Mesendoderm (in vitro differentiated cells): ENCODE data around the gene TPH2.

Experiments used
- DNase-seq: peaks from one replicate; pipeline ENCODE4 v3.0.0; 2013
- H2AK5ac ChIP-seq: 2 replicates; pipeline ENCODE4 v1.6.1; 2013; ENCODE audit warnings: low read length, inconsistent platforms
- H2BK120ac ChIP-seq: 2 replicates; pipeline ENCODE4 v1.6.1; 2013; ENCODE audit warnings: low read depth, mild to moderate bottlenecking, low read length, moderate library complexity, mixed read lengths
- H2BK15ac ChIP-seq: replicated peaks from 2 replicates; pipeline ENCODE4 v1.6.1; 2013; ENCODE audit warnings: low read depth, mild to moderate bottlenecking, moderate library complexity
- H2BK5ac ChIP-seq: 2 replicates; pipeline ENCODE4 v1.6.1; 2013; ENCODE audit warnings: low read length, inconsistent platforms
- H3K18ac ChIP-seq: 2 replicates; pipeline ENCODE4 v1.6.1; 2013; ENCODE audit warnings: mild to moderate bottlenecking, low read length, mixed read lengths
- H3K23ac ChIP-seq: one replicate; pipeline ENCODE4 v1.6.1; 2013; ENCODE audit warnings: low read length
- H3K27ac ChIP-seq: 2 replicates; pipeline ENCODE4 v1.5.1; 2013; ENCODE audit warnings: low read depth, mild to moderate bottlenecking, inconsistent platforms, low read length, moderate library complexity
- H3K27me3 ChIP-seq: 2 replicates; pipeline ENCODE4 v1.6.1; 2013; ENCODE audit warnings: low read length, control low read depth, mild to moderate bottlenecking, inconsistent platforms; ENCODE audit not compliant: insufficient read depth, poor library complexity
- H3K36me3 ChIP-seq: 2 replicates; pipeline ENCODE4 v1.6.1; 2013; ENCODE audit warnings: low read length, inconsistent platforms; ENCODE audit not compliant: control insufficient read depth, insufficient read depth
- H3K4ac ChIP-seq: one replicate; pipeline ENCODE4 v1.6.1; 2013; ENCODE audit warnings: low read depth, mild to moderate bottlenecking, low read length, moderate library complexity
- H3K4me1 ChIP-seq: 2 replicates; pipeline ENCODE4 v1.6.1; 2013; ENCODE audit warnings: low read depth, low read length, inconsistent platforms; ENCODE audit not compliant: control insufficient read depth
- H3K4me2 ChIP-seq: 2 replicates; pipeline ENCODE4 v1.6.1; 2013; ENCODE audit warnings: low read length
- H3K4me3 ChIP-seq: 2 replicates; pipeline ENCODE4 v1.5.1; 2013; ENCODE audit warnings: mild to moderate bottlenecking, low read length
- H3K56ac ChIP-seq: one replicate; pipeline ENCODE4 v1.6.1; 2013; ENCODE audit warnings: low read length
- H3K79me1 ChIP-seq: 2 replicates; pipeline ENCODE4 v1.6.1; 2013; ENCODE audit warnings: low read length, inconsistent platforms
- H3K79me2 ChIP-seq: 2 replicates; pipeline ENCODE4 v1.6.1; 2013; ENCODE audit warnings: mild to moderate bottlenecking, low read length; ENCODE audit not compliant: control insufficient read depth, insufficient read depth
- H3K9ac ChIP-seq: 2 replicates; pipeline ENCODE4 v1.6.1; 2013; ENCODE audit warnings: low read length, inconsistent platforms
- H4K5ac ChIP-seq: one replicate; pipeline ENCODE4 v1.6.1; 2013; ENCODE audit warnings: low read length
- H4K8ac ChIP-seq: one replicate; pipeline ENCODE4 v1.6.1; 2013; ENCODE audit warnings: low read depth, mild to moderate bottlenecking, control low read depth, low read length, moderate library complexity
- WGBS: extraction: QIAGEN DNeasy Blood & Tissue Kit; methylation state at CpG from one replicate; pipeline ENCODE4 v1.1.7; 2013; ENCODE audit warnings: low lambda C conversion rate, missing lambda C conversion rate; ENCODE audit not compliant: insufficient coverage; ENCODE audit errors: extremely low coverage; 5-methylcytosine and 5-hydroxymethylcytosine counted together

Gene TPH2

DNA sequence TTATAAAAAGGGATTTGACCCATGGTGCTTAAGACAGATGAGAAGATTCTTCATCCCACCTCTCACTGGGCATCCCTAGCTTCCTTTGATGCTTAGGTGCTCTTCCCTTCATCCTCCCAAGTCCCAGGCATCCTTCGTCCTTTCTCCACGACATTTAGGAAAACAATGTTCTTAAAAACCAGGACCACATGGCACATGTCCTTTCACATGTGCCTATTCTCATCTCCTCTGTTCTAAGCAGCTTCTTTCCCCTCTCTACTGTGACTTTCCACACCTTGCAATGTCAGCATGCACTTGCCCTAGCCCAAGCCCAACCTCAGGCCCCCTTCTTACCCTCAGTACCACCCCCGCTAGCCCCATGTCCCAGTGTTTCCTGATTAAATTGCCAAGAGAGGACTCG, 12.2 kb downstream of the TPH2 start:
- Histone ChIP-seq H3K27ac (no peak overlapping the region), H3K18ac (no peak overlapping the region), H3K4me3 (no peak overlapping the region), H2BK15ac (no peak overlapping the region), H3K56ac (no peak overlapping the region), H3K9ac (no peak overlapping the region), H3K4me2 (no peak overlapping the region), H3K4me1 (peaks cover 16% of the 10 kb centered on the region), H3K23ac (no peak overlapping the region), H2AK5ac (no peak overlapping the region), H3K4ac (no peak overlapping the region), H3K79me2 (no peaks in the 10 kb centered on the region), H3K36me3 (no peaks in the 10 kb centered on the region), H2BK5ac (no peak overlapping the region), H4K8ac (no peak overlapping the region), H3K79me1 (no peaks in the 10 kb centered on the region), H3K27me3 (no peaks in the 10 kb centered on the region), H2BK120ac (no peak overlapping the region), H4K5ac (no peak overlapping the region)
- no CpG with 5 or more reads among the region's 4 CpGs for WGBS
- DNase-seq, result no peak

DNA sequence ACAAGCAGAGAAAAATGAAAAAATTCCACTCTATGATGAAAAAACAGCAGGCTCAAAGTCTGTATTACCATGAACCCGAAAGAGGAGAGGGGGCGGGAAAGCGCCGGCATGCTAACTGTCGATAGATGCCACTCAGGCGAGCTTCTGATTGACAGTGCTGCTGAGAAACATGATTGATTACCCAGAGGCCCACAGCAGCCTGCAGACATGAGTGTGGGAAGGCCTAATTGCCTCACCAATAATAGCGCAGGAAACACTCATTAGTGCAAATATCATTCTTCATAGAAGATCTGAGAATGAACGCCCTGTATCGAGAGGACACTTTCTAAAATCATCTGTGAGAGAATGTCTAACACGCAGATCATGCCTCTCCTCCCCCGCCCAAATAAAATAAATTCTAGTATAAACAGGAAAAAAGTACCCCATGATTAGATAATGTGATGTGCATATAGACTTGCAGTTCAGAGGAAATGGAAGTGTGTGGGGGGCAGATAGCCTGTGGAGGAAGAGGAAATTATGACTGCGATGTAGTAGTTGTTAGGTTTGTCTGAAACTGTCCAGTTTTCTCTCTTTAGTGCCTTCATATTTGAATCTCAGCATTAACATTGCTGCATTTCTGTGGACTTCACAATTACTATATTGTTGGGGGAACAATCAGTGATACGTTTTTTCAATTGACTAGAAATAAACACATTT, 15.6 kb downstream of the TPH2 start:
- Histone ChIP-seq H3K79me1 (no peaks in the 10 kb centered on the region), H3K79me2 (no peaks in the 10 kb centered on the region), H3K27me3 (no peaks in the 10 kb centered on the region), H3K18ac (no peak overlapping the region), H2BK5ac (no peak overlapping the region), H3K4me3 (no peak overlapping the region), H3K36me3 (no peaks in the 10 kb centered on the region), H3K9ac (no peak overlapping the region), H3K27ac (no peak overlapping the region), H2BK120ac (no peak overlapping the region), H2BK15ac (no peak overlapping the region), H3K4ac (no peak overlapping the region), H4K5ac (no peak overlapping the region), H3K56ac (no peak overlapping the region), H4K8ac (no peak overlapping the region), H3K4me2 (no peak overlapping the region), H3K23ac (no peak overlapping the region), H2AK5ac (no peak overlapping the region), H3K4me1 (peaks cover 15% of the 10 kb centered on the region)
- DNase-seq, result no peak
- WGBS, result no CpG with 5 or more reads among the region's 13 CpGs

DNA sequence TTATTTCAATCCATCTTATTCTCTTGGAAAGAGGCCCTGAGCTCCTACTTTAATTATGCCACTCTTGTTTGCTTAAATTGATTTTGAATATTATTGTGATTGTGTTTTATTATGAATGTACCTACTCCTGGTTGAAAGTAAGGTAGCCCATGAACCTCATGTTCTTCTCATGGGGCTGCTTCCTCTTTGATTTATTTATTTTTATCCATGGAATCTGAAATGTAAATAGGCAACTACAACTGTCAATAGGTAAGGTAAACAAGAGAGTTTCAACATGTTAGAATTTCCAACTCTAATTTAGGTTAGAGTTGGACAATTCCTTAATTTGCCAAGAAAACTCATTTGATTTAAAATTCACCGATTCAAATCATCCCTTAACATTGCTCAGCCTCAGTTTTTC, 16.2 kb downstream of the TPH2 start:
- WGBS, result no CpG with 5 or more reads among the region's 1 CpG
- H4K5ac ChIP-seq, result no peak overlapping the region
- no peak overlapping the region for H3K9ac ChIP-seq

DNA sequence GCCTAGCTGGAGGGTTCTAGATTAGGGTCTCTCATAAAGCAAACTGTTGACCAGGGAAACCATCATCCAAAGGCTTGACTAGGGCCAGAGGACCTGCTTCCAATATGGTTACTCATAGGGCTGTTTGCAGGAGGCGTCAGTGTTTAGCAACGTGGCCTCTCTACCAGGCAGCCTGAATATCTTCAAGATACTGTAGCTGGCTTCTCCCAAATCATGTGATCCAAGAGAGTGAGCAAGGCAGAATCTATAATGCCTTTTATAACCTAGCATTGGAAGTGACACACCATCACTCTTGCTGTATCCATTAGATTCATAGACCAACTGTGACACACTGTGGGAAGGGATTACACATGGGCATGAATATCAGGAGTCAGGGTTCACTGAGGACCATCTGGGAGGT, 17.3 kb downstream of the TPH2 start:
- H3K4ac ChIP-seq, result peak overlapping the region; percentile 31
- H3K27ac ChIP-seq, result no peak overlapping the region
- H3K18ac ChIP-seq, result no peak overlapping the region
- H3K4me1 ChIP-seq, result peaks cover 11% of the 10 kb centered on the region
- H3K36me3 ChIP-seq, result no peaks in the 10 kb centered on the region
- no peaks in the 10 kb centered on the region for H3K79me2 ChIP-seq
- H2BK15ac ChIP-seq, result no peak overlapping the region
- no peak overlapping the region for H4K5ac ChIP-seq
- WGBS, result no CpG with 5 or more reads among the region's 2 CpGs
- no peak overlapping the region for H4K8ac ChIP-seq
- H2BK5ac ChIP-seq, result no peak overlapping the region
- no peak overlapping the region for H2BK120ac ChIP-seq
- no peak overlapping the region for H3K56ac ChIP-seq
- DNase-seq, result peak; percentile 25
- no peak overlapping the region for H3K9ac ChIP-seq
- no peak overlapping the region for H2AK5ac ChIP-seq
- H3K27me3 ChIP-seq, result no peaks in the 10 kb centered on the region
- H3K4me3 ChIP-seq, result no peak overlapping the region
- H3K23ac ChIP-seq, result no peak overlapping the region
- H3K4me2 ChIP-seq, result no peak overlapping the region
- H3K79me1 ChIP-seq, result no peaks in the 10 kb centered on the region

More for the DNA sequence above, 16.2 kb downstream of the TPH2 start:
- Histone ChIP-seq H3K4me2 (no peak overlapping the region), H2BK5ac (no peak overlapping the region), H2BK120ac (no peak overlapping the region), H3K23ac (no peak overlapping the region), H3K56ac (no peak overlapping the region), H3K4me1 (peaks cover 12% of the 10 kb centered on the region), H2AK5ac (no peak overlapping the region), H3K4me3 (no peak overlapping the region), H3K79me2 (no peaks in the 10 kb centered on the region), H3K4ac (no peak overlapping the region), H4K8ac (no peak overlapping the region), H2BK15ac (no peak overlapping the region), H3K36me3 (no peaks in the 10 kb centered on the region), H3K79me1 (no peaks in the 10 kb centered on the region), H3K18ac (no peak overlapping the region), H3K27me3 (no peaks in the 10 kb centered on the region), H3K27ac (no peak overlapping the region)
- no peak for DNase-seq

DNA sequence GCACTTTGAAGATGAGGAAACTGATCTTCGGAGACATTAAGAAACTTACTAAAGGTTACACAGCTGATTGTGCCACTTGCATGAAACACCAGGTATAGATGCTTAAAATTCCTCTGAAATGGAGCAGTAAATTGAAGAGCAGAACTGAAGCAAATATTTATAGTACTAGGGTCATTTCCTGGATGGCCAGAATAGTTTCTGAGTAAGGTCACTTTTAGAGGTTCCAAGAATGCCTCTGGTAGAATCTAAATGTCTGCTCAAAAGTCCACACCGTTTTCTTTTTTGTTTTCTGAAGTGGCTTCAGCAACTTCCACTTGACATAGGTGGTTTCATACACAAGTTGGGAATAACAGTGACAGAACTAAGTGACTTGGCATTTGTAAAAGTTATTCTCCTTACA, 19.4 kb downstream of the TPH2 start:
- H2BK120ac ChIP-seq, result no peak overlapping the region
- no CpG with 5 or more reads among the region's 2 CpGs for WGBS
- peak; percentile 77 for DNase-seq
- no peak overlapping the region for H3K23ac ChIP-seq
- no peak overlapping the region for H3K9ac ChIP-seq
- H3K27me3 ChIP-seq, result no peaks in the 10 kb centered on the region
- H3K4me3 ChIP-seq, result no peak overlapping the region
- H2BK15ac ChIP-seq, result no peak overlapping the region
- H3K27ac ChIP-seq, result no peak overlapping the region
- H3K79me2 ChIP-seq, result no peaks in the 10 kb centered on the region
- no peaks in the 10 kb centered on the region for H3K79me1 ChIP-seq
- peaks cover 11% of the 10 kb centered on the region for H3K4me1 ChIP-seq
- H4K5ac ChIP-seq, result no peak overlapping the region
- H3K4ac ChIP-seq, result no peak overlapping the region
- H4K8ac ChIP-seq, result no peak overlapping the region
- H3K56ac ChIP-seq, result no peak overlapping the region
- peak overlapping the region; percentile 45 for H3K18ac ChIP-seq
- no peaks in the 10 kb centered on the region for H3K36me3 ChIP-seq
- no peak overlapping the region for H2BK5ac ChIP-seq
- no peak overlapping the region for H2AK5ac ChIP-seq
- H3K4me2 ChIP-seq, result no peak overlapping the region

DNA sequence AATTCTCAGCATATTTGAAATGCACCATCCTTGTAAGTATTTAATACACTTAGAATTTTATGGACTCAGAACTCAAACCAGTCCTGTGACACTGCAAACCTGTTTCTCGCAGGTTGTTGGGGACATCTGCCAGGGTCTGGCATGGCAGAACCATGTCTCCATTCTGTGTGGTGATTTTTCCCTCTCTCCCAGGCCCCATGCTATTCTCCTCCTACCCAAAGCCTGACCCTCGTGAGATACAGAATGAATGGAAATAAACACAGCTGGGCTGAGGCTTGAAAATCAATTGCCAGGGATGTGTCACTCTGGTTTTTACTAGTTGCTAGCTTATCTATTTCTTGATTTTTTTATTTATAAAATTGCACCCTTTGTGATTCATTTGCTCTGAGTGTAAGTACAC, 19.8 kb downstream of the TPH2 start:
- no peak overlapping the region for H2BK120ac ChIP-seq
- H3K79me2 ChIP-seq, result no peaks in the 10 kb centered on the region
- H2BK5ac ChIP-seq, result no peak overlapping the region
- H3K4me3 ChIP-seq, result no peak overlapping the region
- no peak overlapping the region for H3K4me2 ChIP-seq
- no peak overlapping the region for H2BK15ac ChIP-seq
- H3K27me3 ChIP-seq, result no peaks in the 10 kb centered on the region
- H3K18ac ChIP-seq, result peak overlapping the region; percentile 45
- H3K4ac ChIP-seq, result peak overlapping the region; percentile 24
- H2AK5ac ChIP-seq, result no peak overlapping the region
- no peak overlapping the region for H3K23ac ChIP-seq
- H3K4me1 ChIP-seq, result peaks cover 11% of the 10 kb centered on the region
- no peak overlapping the region for H3K9ac ChIP-seq
- peak; percentile 25 for DNase-seq
- H3K56ac ChIP-seq, result no peak overlapping the region
- H3K36me3 ChIP-seq, result no peaks in the 10 kb centered on the region
- H3K79me1 ChIP-seq, result no peaks in the 10 kb centered on the region
- no peak overlapping the region for H3K27ac ChIP-seq
- no peak overlapping the region for H4K5ac ChIP-seq
- no peak overlapping the region for H4K8ac ChIP-seq
- WGBS, result no CpG with 5 or more reads among the region's 2 CpGs
